Endothelial cell of umbilical vein (primary cell): ENCODE data around the gene ASPHD2. TPM values are rescaled to one million over a fixed set of nuclear protein-coding genes. Genes with fewer than 3 reads are reported as not detected.

Experiments used
- BruUV-seq: library from RNA; stranded (reverse); fragments of 400-500 nt; replicated peaks from 2 replicates; lab custom pipeline; 2021; lab: Mats Ljungman, UMichigan
- CTCF ChIA-PET: fragments of 300-600, 350-600 bp; sonication (Branson Sonifier 250); formaldehyde crosslinking; loops from one replicate; lab custom pipeline; 2021; ENCODE audit warnings: antibody characterized with exemption, inconsistent platforms; lab: Charles Lee
- POLR2A ChIA-PET: fragments of 300-600, 350-600 bp; sonication (Branson Sonifier 250); formaldehyde crosslinking; loops from one replicate; lab custom pipeline; 2021; ENCODE audit warnings: antibody characterized with exemption, inconsistent platforms; lab: Charles Lee
- DNase-seq: peaks from one replicate; pipeline ENCODE4 v3.0.0-alpha.2; 2011; ENCODE audit warnings: low read depth, low spot score
- FAIRE-seq: peaks from 2 replicates; lab custom pipeline; 2011; peaks lifted over from hg19 to GRCh38; lab: Jason Lieb, UNC
- H2AFZ ChIP-seq: 2 replicates; pipeline ENCODE4 v1.6.0; 2012; ENCODE audit warnings: low read depth, low read length, control low read depth, inconsistent platforms
- H3K27ac ChIP-seq: 2 replicates; pipeline ENCODE4 v1.5.1; 2011; ENCODE audit warnings: low read depth, mild to moderate bottlenecking, control low read depth, low read length, moderate library complexity; ENCODE audit not compliant: insufficient read depth
- H3K27me3 ChIP-seq, 2 experiments: 2 replicates each; pipeline versions ENCODE4 v1.6.0 to v1.6.1; 2011; ENCODE audit warnings: low read length in 2 of 2, mixed read lengths in 1 of 2; ENCODE audit not compliant: control insufficient read depth in 2 of 2, insufficient read depth in 2 of 2
- H3K36me3 ChIP-seq, 2 experiments: 2 replicates in 1 of 2; 3 replicates in 1 of 2; pipeline ENCODE4 v1.5.1; 2011; ENCODE audit warnings: low read length in 2 of 2, mild to moderate bottlenecking in 1 of 2, moderate library complexity in 1 of 2; ENCODE audit not compliant: control insufficient read depth in 2 of 2, insufficient read depth in 2 of 2; ENCODE audit errors: extremely low read depth in 1 of 2
- H3K4me1 ChIP-seq: 3 replicates; pipeline ENCODE4 v1.5.1; 2011; ENCODE audit warnings: mild to moderate bottlenecking, low read length; ENCODE audit not compliant: control insufficient read depth, insufficient read depth; ENCODE audit errors: extremely low read depth
- H3K4me2 ChIP-seq: 2 replicates; pipeline ENCODE4 v1.6.1; 2011; ENCODE audit warnings: low read length, control low read depth, mixed read lengths; ENCODE audit not compliant: insufficient read depth
- H3K4me3 ChIP-seq, 3 experiments: fragments of 200-600 bp in 1 of 3; sonication (generic), shearing (Covaris generic) in 1 of 3; replicated peaks in 1 of 3; 2 replicates each; pipeline ENCODE4 v1.5.1; 2011 to 2016; ENCODE audit warnings: control low read depth in 3 of 3, low read length in 3 of 3, mild to moderate bottlenecking in 2 of 3, inconsistent platforms in 1 of 3, low read depth in 1 of 3, moderate library complexity in 1 of 3; ENCODE audit not compliant: insufficient read depth in 1 of 3
- H3K79me2 ChIP-seq: 2 replicates; pipeline ENCODE4 v1.6.0; 2012; ENCODE audit warnings: low read length, inconsistent platforms; ENCODE audit not compliant: control insufficient read depth, insufficient read depth
- H3K9ac ChIP-seq: replicated peaks from 2 replicates; pipeline ENCODE3; 2011; ENCODE audit warnings: low read length, control low read depth; ENCODE audit not compliant: insufficient read depth; ENCODE audit errors: extremely low read depth
- H3K9me1 ChIP-seq: replicated peaks from 3 replicates; pipeline ENCODE4 v1.6.0; 2011; ENCODE audit warnings: mild to moderate bottlenecking, low read length; ENCODE audit not compliant: control insufficient read depth, insufficient read depth; ENCODE audit errors: extremely low read depth
- H3K9me3 ChIP-seq: replicated peaks from 2 replicates; pipeline ENCODE4 v1.5.1; 2012; ENCODE audit warnings: low read length, inconsistent platforms; ENCODE audit not compliant: control insufficient read depth, insufficient read depth
- H4K20me1 ChIP-seq: replicated peaks from 2 replicates; pipeline ENCODE3; 2011; ENCODE audit warnings: mild to moderate bottlenecking, low read length; ENCODE audit not compliant: control insufficient read depth, insufficient read depth; ENCODE audit errors: extremely low read depth
- EZH2 ChIP-seq: IDR thresholded peaks from 2 replicates; pipeline ENCODE4 v1.6.1; 2012; ENCODE audit warnings: borderline replicate concordance, low read depth, mild to moderate bottlenecking, moderate library complexity, low read length, inconsistent platforms; ENCODE audit not compliant: severe bottlenecking
- FOS ChIP-seq: IDR thresholded peaks from 2 replicates; pipeline ENCODE4 v1.6.1; 2011; ENCODE audit warnings: mild to moderate bottlenecking, low read length, moderate library complexity, borderline replicate concordance; ENCODE audit not compliant: insufficient read depth
- GATA2 ChIP-seq: IDR thresholded peaks from 2 replicates; pipeline ENCODE4 v1.7.0; 2011; ENCODE audit warnings: low read depth, mild to moderate bottlenecking, moderate library complexity, mixed read lengths, low read length; ENCODE audit not compliant: insufficient read length, insufficient read depth
- JUN ChIP-seq: IDR thresholded peaks from 2 replicates; pipeline ENCODE4 v1.6.1; 2011; ENCODE audit warnings: borderline replicate concordance, low read depth; ENCODE audit not compliant: insufficient read length, insufficient read depth
- MYC ChIP-seq: IDR thresholded peaks from one replicate; pipeline ENCODE4 v1.6.1; 2011; ENCODE audit warnings: mild to moderate bottlenecking, low read depth, low read length
- POLR2A ChIP-seq: IDR thresholded peaks from 2 replicates; pipeline ENCODE4 v1.6.1; 2012; ENCODE audit warnings: low read depth, mild to moderate bottlenecking, control low read depth, low read length
- POLR2AphosphoS5 ChIP-seq: IDR thresholded peaks from 2 replicates; pipeline ENCODE4 v1.6.1; 2012; ENCODE audit warnings: low read depth, mild to moderate bottlenecking, control low read depth, low read length, moderate library complexity; ENCODE audit not compliant: insufficient read depth
- dilution Hi-C: fragments of 300-500 bp; cut with MboI; formaldehyde crosslinking; loops from one replicate; pipeline ENCODE4 v1.15.0; 2019; ENCODE audit warnings: low sequenced_read_pairs; ENCODE audit not compliant: extremely low pct_ligation_motif_present
- intact Hi-C: fragments of 100-400 bp; cut with micrococcal nuclease; formaldehyde crosslinking; loops from one replicate; pipeline ENCODE4 v1.10.0; 2022
- polyA plus RNA-seq, 4 experiments: library from polyadenylated mRNA; depleted of rRNA in 3 of 4; stranded (reverse) in 3 of 4; unstranded in 1 of 4; fragments of >200 nt; gene quantifications; 2 replicates each; pipeline versions ENCODE4 v1.2.1 to v1.2.3, GENCODE V29; 2011 to 2012; ENCODE audit warnings: missing spikeins in 1 of 4
- total RNA-seq: library from RNA; stranded (reverse); gene quantifications from 2 replicates; pipeline ENCODE4 v1.2.3, GENCODE V29; 2021
- TF ChIP-seq, protein P1 (sequence below): IDR thresholded peaks from 2 replicates; pipeline ENCODE4 v1.6.1; 2011; ENCODE audit not compliant: insufficient read depth, insufficient read length
- TF ChIP-seq, protein P2 (sequence below), 2 donors: IDR thresholded peaks; 1 replicate in 1 of 2; 2 replicates in 1 of 2; pipeline ENCODE4 v1.5.1; 2011; ENCODE audit warnings: low read length in 2 of 2, mild to moderate bottlenecking in 2 of 2, moderate library complexity in 2 of 2, control low read depth in 1 of 2, inconsistent platforms in 1 of 2, low read depth in 1 of 2; ENCODE audit not compliant: insufficient read depth in 1 of 2; ENCODE audit errors: extremely low read depth in 1 of 2

ASPHD2 gene
- total and polyA plus RNA-seq, 2 donors (not counting 3 experiments of a cell fraction or from before 2014, with no cell fraction given) = 4.8 to 5.5 TPM

DNA sequence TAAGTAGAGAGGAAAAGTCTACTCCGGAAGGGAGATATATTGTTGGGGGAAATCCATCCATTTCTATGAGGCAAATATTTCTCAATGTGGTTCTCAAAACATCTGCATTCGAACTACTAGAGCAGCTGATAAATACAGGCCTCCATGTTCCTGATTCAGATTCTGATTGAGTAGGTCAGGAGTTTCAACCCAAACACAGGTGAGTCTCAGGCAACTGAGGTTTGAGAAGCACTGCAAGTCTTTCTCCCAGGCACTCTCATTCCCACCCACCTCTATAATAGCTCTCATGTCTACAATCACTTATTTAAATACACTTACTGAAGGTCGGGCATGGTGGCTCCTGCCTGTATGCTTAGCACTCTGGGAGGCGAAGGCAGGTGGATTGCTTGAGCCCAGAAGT lies 14.7 kb upstream of the ASPHD2 start:
- Histone ChIP-seq H3K4me3 (no peak overlapping the region), H3K79me2 (no peaks in the 10 kb centered on the region), H3K9me1 (no peaks in the 10 kb centered on the region), H3K4me1 (no peaks in the 10 kb centered on the region), H2AFZ (no peak overlapping the region), H3K9me3 (no peaks in the 10 kb centered on the region), H4K20me1 (no peaks in the 10 kb centered on the region), H3K4me2 (no peak overlapping the region), H3K9ac (no peak overlapping the region), H3K36me3 (no peaks in the 10 kb centered on the region), H3K27ac (no peak overlapping the region), H3K27me3 (peaks cover 33 to 38% of the 10 kb centered on the region in 2 experiments)
- FAIRE-seq = no peak
- BruUV-seq = no TSS peak
- dilution Hi-C loops = no loop called here
- intact Hi-C loops = no loop called here
- ChIA-PET POLR2A (no interaction called here), CTCF (interaction anchor here (1.2 kb wide), 1 partner anchor 47 kb away, joined by 5 read pairs; no protein-coding TSS in a partner anchor)
- no peak for TF ChIP-seq POLR2AphosphoS5
- TF ChIP-seq, protein P1, sequence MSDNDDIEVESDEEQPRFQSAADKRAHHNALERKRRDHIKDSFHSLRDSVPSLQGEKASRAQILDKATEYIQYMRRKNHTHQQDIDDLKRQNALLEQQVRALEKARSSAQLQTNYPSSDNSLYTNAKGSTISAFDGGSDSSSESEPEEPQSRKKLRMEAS = no peak
- no peak for TF ChIP-seq GATA2
- TF ChIP-seq EZH2 = no peak
- TF ChIP-seq POLR2A = no peak
- DNase-seq = no peak

DNA sequence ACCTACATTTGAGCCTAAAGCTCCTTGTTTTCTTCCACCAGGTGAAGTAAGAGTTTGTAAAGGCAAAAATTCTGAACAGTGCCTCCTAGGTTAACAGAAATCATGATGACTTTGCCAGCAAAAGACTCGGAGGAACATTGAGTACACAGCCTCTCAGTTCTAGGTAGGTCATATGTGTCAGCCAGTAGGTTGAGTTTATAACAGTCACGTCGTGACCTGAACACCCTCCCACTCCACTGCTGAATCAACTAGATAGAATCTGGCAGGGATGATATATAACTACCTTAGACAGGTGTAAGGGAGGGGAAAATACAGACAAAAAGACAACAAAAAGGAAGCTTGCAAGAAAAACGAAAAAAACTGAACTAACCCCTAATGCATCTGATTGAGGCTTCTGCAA lies 12.8 kb upstream of the ASPHD2 start:
- H3K9me3 ChIP-seq = no peaks in the 10 kb centered on the region
- no peaks in the 10 kb centered on the region for H4K20me1 ChIP-seq
- no peaks in the 10 kb centered on the region for H3K9me1 ChIP-seq
- no peak overlapping the region for H3K4me3 ChIP-seq
- H3K27me3 ChIP-seq = peaks cover 37 to 38% of the 10 kb centered on the region in 2 experiments
- CTCF ChIA-PET = interaction anchor here (1.1 kb wide), 1 partner anchor 49 kb away, joined by 4 read pairs; no protein-coding TSS in a partner anchor
- no peaks in the 10 kb centered on the region for H3K36me3 ChIP-seq
- intact Hi-C loops (no loop called here), dilution Hi-C loops (no loop called here)
- POLR2A ChIA-PET = no interaction called here
- H3K9ac ChIP-seq = no peak overlapping the region
- FAIRE-seq = no peak
- H2AFZ ChIP-seq = no peak overlapping the region
- TF ChIP-seq JUN (no peak), GATA2 (no peak), POLR2AphosphoS5 (no peak), EZH2 (no peak), POLR2A (no peak), FOS (no peak), MYC (no peak)
- TF ChIP-seq, protein P2, sequence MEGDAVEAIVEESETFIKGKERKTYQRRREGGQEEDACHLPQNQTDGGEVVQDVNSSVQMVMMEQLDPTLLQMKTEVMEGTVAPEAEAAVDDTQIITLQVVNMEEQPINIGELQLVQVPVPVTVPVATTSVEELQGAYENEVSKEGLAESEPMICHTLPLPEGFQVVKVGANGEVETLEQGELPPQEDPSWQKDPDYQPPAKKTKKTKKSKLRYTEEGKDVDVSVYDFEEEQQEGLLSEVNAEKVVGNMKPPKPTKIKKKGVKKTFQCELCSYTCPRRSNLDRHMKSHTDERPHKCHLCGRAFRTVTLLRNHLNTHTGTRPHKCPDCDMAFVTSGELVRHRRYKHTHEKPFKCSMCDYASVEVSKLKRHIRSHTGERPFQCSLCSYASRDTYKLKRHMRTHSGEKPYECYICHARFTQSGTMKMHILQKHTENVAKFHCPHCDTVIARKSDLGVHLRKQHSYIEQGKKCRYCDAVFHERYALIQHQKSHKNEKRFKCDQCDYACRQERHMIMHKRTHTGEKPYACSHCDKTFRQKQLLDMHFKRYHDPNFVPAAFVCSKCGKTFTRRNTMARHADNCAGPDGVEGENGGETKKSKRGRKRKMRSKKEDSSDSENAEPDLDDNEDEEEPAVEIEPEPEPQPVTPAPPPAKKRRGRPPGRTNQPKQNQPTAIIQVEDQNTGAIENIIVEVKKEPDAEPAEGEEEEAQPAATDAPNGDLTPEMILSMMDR (IDR thresholded peaks at IDR 0.05; ENCODE audit: extremely low read depth in 1 of 2, insufficient read depth in 1 of 2, low read depth in 1 of 2, low read length in 2 of 2) = no peak
- TF ChIP-seq, protein P1 = no peak
- no peak overlapping the region for H3K27ac ChIP-seq
- no peak overlapping the region for H3K4me2 ChIP-seq
- DNase-seq = no peak
- H3K79me2 ChIP-seq = no peaks in the 10 kb centered on the region
- no peaks in the 10 kb centered on the region for H3K4me1 ChIP-seq
- BruUV-seq = no TSS peak
